IPS DF 19.7 (cell line): ENCODE results near the gene MBP.

Experiments
- DNase-seq: peaks from one replicate; pipeline ENCODE4 v3.0.0-alpha.2; 2013; ENCODE audit warnings: low read depth, low spot score

The MBP gene

GRCh38 chr18:77082316-77082955 lies 50.1 kb downstream of the MBP start:
- DNase-seq, result no peak

DNA sequence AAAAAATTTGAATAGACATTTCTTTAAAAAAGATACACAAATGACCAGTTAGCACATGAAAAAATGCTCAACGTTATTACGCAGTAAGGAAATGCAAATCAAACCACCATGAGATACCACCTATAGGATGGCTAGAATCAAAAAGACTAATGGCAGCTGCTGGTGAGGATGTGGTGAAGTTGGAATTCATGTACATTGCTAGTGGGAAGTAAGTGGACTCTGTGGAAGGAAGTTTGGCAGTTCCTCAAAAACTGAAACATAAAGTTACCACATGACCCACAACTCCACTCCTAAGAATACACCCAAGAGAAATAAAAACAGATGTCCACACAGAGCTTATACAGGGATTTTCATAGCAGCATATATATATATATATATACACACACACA lies 51.2 kb downstream of the MBP start:
- DNase-seq, result no peak

DNA sequence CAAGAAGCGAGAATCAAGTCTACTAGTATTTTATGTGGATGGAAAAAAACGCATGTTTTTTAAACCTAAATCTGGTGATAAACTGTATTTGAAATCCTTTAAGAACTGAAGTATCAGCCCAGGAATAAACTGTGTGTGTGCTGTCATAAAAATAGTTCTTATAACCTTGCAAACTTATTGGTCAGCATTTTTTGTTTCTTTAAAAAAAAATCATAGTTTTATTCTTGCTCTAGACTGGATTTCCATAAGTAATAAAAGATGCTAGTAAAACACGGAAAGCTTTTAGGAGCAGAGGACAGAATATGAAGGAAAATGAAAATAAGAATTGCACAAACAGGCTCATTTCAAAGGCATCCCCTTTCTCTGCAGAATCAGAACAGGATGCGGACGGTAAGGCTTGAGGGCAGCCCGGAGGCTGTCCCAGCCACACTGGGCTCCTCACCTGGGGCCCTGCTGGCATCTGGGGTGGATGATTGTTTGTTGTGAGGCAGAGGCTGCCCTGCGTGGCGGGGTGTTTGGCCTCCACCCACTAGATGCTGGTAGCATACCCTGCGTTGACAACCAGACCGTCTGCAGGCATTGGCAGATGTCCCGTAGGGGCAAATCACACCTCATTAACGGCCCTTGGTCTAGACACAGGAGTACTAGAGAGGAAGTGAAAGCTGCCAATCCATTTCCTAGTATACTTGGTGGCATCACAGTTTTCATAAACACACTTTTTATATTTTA lies 52.5 kb downstream of the MBP start:
- DNase-seq, result no peak

- no peak for DNase-seq
Measured at GRCh38 chr18:77079088-77079487, 53.5 kb downstream of the MBP start.

DNA sequence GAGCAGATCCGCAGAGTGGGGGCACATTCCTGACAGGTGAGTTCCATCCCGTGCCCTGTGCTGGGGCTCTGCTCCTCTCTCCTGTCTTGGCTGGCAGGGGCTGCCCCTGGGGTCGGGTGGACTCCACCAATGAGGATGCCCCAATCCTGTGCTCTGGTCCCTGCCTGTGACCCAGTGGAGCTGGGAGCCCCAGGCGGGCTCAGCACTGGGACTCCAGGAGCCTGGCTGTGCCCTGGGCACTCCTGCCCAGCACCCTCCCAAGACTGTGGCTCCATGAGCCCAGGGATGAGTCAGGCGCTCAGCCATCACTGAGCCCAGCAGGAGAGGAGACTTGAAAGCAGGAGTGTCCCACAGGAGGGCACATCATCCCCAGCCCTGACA lies 53.9 kb downstream of the MBP start:
- DNase-seq, result no peak

DNA sequence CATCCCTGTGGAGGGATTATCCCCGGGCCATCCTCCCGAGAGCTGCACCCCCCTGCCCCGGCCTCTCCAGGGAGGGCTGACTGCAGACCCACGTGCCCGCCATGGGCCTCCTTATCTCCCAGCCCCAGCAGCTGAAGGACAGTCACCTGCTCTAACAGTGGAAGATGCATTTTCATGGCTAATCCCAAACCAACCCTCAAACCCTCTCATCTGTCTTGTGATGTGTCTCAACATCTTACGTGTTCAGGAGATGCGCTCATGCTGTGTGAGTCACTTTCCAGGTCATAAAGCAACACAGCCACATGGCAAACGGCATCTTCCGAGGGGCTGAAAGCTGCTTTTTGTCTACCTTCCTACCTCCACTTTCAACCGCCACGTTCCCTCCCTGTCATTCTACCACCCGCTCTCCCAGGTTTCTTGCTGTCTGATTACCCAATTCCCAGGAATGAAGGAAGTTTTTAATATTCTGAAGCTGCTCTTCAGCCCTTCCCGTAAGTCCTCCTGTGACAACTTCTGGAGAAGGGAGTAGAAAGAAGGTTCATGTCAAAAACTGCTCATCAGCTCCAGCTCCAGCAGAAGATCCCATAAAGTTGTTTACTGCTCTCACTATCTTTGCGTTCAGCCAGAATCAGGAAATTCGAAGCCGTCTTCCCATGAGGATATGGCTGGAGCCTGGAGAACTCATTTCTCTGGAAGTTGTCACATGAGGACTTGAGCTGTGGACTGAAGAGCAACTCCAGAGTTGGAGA lies 54.5 kb downstream of the MBP start:
- DNase-seq, result no peak

DNA sequence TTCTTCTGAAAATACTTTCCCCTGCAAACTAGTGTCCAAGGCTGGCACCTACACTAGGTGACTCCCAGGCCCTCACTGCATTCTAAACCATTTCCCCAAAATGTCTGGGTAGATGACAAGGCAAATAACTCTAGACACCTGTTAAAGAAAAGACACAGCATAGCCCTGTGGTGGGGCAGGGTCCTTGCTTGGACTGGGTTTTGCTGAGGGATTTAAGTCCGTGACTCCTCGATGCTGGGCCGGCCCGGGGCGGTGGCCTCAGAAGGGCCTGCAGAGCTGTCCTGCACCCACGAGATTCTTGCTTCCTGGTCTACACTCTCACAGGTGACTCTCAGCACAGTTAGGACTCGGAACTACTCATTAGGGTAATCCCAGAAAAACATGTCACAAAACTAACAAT lies 55.2 kb downstream of the MBP start:
- DNase-seq, result no peak

DNA sequence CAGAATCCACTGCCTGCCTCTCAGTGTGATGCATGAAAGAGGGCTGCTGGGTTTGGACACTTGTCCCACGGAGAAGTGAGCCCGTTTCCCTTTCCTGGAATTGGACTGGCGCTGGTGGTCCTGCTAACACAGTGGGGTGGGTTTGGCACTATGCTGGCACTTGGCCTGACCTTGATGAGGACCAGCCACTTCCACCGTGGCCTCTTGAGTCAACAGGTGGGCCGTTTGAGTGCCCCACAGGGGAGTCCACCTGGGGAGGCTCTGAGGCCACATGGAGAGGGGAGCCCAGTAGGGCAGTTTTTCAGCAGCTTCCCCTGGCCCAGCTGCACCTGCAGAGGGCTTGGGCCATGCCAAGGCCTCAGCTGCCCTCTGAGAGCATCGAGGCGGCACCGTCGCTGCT lies 56.5 kb downstream of the MBP start:
- no peak for DNase-seq

GRCh38 chr18:77074431-77074830 lies 58.2 kb downstream of the MBP start:
- DNase-seq, result no peak

DNA sequence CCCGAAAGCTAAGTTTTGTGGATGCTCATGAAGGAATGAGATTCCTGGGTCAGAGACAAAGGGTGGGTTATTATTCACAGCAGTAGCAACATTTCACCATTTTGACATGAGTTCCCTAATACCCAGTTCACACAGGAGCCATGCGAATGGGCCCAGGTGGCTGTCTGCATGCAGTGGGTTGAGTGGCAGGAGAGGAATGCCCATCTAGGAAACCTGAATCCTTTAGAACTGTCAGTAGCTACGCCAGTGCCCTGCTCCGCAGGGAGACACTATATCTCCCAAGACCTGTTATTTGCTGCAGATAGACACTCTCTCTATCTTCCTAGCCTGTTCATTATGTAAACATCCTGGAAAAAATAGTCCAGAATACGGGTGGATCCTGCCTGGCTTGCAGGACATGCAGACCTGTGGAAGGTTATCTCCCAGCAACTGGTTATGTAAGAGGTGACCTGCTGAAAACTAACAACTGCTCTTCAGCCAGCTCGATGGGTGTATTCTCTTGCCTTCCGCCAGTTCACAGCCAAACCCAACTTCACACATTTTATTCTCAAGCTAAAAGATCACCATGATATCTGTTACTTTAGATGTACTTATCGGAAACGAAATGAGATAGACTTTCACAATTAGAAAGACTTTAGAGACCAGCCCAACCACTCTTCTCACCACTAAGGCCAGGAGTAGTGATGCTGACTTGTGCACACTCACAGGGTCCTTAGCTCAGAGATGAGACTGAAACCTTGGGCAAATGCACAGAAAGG lies 59.1 kb downstream of the MBP start:
- DNase-seq, result no peak

- DNase-seq, result no peak
Measured at GRCh38 chr18:77072566-77072965, 60.0 kb downstream of the MBP start.

DNA sequence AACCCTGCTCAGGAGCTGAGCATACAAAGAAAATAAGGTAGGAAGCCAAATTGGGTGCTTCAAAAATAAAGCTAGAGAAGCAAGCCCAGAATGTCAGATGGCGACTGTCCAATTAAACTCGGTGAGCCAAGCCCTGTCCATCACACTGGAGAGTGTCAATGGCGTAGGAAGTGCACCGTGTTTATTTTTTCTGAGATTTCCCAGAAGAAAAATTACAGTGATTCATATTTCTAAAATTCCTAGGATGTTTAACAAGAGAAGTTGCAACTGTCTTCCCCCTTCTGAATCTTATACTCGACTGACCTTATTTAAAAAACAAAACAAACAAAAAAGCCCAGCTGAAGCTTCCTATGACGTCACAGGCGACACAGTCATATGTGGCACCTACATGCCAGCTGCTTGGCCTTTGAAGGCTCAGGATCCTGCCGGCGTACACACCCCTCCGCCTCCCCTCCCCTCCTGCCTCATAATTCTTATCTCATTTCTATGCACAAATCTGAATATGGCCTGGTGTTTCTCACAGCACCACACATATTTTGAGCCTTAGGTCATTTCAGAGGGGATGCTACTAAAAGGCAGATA lies 60.8 kb downstream of the MBP start:
- DNase-seq, result no peak

DNA sequence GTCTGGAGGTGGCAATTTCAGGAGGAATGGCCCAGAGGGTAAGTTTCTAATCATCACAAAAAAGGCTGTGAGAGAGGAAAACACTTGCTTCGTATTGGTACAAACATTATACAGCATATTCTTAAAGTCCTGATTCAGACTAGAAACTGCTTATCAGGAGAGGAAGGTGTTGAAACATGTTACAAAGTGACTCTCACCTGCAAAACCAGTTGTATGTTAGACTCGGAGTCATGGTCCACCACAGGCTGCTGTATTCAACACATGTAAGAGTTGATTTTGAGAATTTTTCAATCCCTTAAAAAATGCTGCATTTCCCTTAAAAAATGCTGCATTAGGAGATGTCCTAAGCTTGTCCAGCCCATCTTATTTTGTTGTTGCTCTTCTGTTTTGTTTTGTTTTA lies 61.5 kb downstream of the MBP start:
- no peak for DNase-seq

GRCh38 chr18:77070627-77071026 lies 62.0 kb downstream of the MBP start:
- DNase-seq, result no peak

DNA sequence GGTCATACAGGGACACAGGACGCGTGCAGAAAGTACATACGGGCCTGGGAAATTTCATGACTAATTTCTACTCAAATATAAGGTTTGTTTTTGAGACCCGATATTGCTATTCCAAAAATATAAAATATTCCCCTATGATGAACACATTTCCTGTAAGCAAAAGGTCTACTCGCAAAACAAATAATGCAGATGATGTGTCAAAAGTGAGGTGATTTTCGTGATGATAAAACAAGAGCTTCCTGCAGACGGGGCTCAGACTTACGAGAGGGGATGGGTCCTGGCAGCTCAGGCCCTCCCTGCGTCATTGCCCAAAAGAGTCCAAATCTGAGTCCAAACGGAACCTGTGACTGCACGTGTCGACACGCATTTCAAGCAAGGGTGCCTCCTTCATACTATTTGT lies 62.7 kb downstream of the MBP start:
- DNase-seq, result no peak

DNA sequence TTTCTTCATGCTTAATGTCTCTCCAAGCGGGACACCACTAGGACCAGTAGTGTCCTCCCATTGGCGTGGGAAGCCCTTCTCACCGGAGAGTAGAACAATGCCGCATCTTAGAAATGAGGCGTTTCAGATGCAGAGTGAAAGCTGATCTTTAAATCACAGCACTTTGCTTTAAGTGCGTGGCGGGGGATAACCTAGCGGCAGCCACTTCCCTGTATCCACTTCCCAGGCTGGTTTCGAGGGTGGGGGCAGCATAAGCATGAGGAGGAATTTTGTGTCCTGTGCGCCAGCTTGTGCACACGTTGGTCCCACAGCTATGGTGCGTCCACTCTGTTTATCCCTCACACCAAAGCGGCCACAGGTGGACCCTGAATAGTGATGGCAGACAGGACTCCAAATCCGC lies 63.1 kb downstream of the MBP start:
- DNase-seq, result no peak

GRCh38 chr18:77068321-77069312 lies 64.0 kb downstream of the MBP start:
- no peak for DNase-seq

DNA sequence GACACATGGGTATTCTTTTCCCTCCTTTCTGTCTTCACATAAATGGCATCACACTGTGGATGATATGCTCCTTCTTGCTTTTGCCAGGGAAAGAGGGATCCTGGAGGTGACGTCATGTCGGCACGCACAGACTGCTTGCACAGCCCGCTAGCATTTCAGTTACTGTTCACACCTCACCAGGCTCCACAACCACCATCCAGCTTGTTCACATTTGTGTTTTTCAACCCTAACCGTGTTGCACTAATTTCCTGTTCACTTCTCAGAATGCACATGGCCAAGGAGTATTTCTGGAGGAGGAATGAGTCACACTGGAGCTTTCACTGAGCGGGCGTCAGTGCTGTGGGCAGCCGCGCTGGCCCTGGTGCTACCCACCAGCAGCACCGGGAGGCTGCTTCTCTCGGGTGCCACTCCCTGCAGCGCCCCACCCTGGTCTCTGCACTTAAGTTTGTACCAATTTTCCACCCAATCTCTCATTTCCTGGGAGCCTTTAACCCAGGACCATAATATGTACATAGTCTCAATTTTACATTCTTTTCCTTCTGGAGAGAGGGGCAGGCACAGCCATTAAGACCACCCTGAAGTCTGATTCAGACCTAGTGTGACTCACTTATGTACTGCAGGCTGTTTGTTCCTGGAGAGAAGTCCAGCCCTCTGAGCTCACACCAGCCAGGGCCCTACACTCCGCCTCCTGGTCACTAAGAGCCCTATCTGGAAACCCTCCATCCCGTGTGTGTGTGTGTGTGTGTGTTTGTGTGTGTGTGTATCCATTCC lies 65.1 kb downstream of the MBP start:
- DNase-seq, result no peak

GRCh38 chr18:77066689-77067088 lies 65.9 kb downstream of the MBP start:
- DNase-seq, result no peak

DNA sequence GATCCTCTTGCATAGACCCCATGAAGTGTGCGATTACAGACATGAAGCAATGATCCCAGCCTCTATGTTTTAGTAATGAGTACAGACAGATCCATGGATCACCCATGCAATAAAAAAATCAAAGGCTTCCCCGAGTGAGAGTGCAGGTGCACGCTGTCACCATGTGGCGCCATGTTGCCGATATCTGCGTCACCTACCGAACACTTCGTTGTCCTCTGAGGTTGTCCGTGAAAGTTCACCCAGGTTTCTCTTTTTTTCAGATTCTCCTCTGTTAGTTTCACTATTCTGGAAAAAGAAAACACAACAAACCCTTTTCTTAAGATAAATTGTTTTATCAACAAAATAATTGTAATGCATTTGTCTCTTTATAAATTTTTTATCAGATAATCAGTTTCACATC lies 66.5 kb downstream of the MBP start:
- DNase-seq, result no peak
